IMR-90 (cell line): ENCODE results near the gene SLC27A1. TPM values are rescaled to one million over a fixed set of nuclear protein-coding genes. Genes with fewer than 3 reads are reported as not detected.

Source experiments
- ATAC-seq: fragments of 200-7000 bp; cut with Tn5 transposase; 2 replicates; pipeline ENCODE4 v1.9.1; 2020; ENCODE audit warnings: low read depth, mild to moderate bottlenecking, moderate library complexity
- BruUV-seq: library from RNA; stranded (reverse); fragments of 400-500 nt; replicated peaks from 2 replicates; lab custom pipeline; 2021; lab: Mats Ljungman, UMichigan
- CTCF ChIA-PET: fragments of 300-600 bp; formaldehyde crosslinking; extraction: SDS; loops from one replicate; lab custom pipeline; 2021; ENCODE audit warnings: antibody characterized with exemption; lab: Yijun Ruan, JAX
- POLR2A ChIA-PET: fragments of 300-600 bp; sonication (Branson Sonifier 250); formaldehyde crosslinking; loops from one replicate; lab custom pipeline; 2022; ENCODE audit warnings: antibody characterized with exemption; ENCODE audit not compliant: unreplicated experiment; lab: Charles Lee
- DNase-seq: peaks from one replicate; pipeline ENCODE4 v3.0.0; 2013
- H2AFZ ChIP-seq: replicated peaks from 2 replicates; pipeline ENCODE3; 2013; ENCODE audit warnings: low read length, mild to moderate bottlenecking; ENCODE audit not compliant: poor library complexity
- H2AK5ac ChIP-seq: 2 replicates; pipeline ENCODE4 v1.6.1; 2013; ENCODE audit warnings: low read depth, low read length, inconsistent platforms
- H2AK9ac ChIP-seq: replicated peaks from 2 replicates; pipeline ENCODE3; 2013; ENCODE audit warnings: mild to moderate bottlenecking, low read depth, low read length, moderate library complexity; ENCODE audit not compliant: poor library complexity
- H2BK120ac ChIP-seq: 2 replicates; pipeline ENCODE4 v1.6.1; 2013; ENCODE audit warnings: low read depth, low read length, inconsistent platforms
- H2BK15ac ChIP-seq: 3 replicates; pipeline ENCODE4 v1.6.1; 2013; ENCODE audit warnings: low read depth, low read length, inconsistent platforms
- H2BK20ac ChIP-seq: 2 replicates; pipeline ENCODE4 v1.6.1; 2013; ENCODE audit warnings: low read depth, mild to moderate bottlenecking, inconsistent platforms, low read length, moderate library complexity
- H2BK5ac ChIP-seq: 2 replicates; pipeline ENCODE4 v1.6.1; 2013; ENCODE audit warnings: mild to moderate bottlenecking, low read depth, low read length, inconsistent platforms; ENCODE audit not compliant: poor library complexity, severe bottlenecking
- H3K14ac ChIP-seq: replicated peaks from 2 replicates; pipeline ENCODE4 v1.6.1; 2013; ENCODE audit warnings: low read depth, low read length, inconsistent platforms
- H3K18ac ChIP-seq: 2 replicates; pipeline ENCODE4 v1.6.1; 2013; ENCODE audit warnings: low read depth, low read length, control low read depth
- H3K23ac ChIP-seq: 2 replicates; pipeline ENCODE4 v1.6.1; 2013; ENCODE audit warnings: low read depth, low read length, inconsistent platforms
- H3K27ac ChIP-seq: 2 replicates; pipeline ENCODE4 v1.5.1; 2013; ENCODE audit warnings: mild to moderate bottlenecking, control low read depth, low read length; ENCODE audit not compliant: insufficient read depth
- H3K27me3 ChIP-seq: 2 replicates; pipeline ENCODE4 v1.6.1; 2013; ENCODE audit warnings: low read length; ENCODE audit not compliant: control insufficient read depth, insufficient read depth
- H3K36me3 ChIP-seq: 2 replicates; pipeline ENCODE4 v1.6.1; 2013; ENCODE audit warnings: low read length, mixed read lengths; ENCODE audit not compliant: control insufficient read depth, insufficient read depth
- H3K4ac ChIP-seq: 2 replicates; pipeline ENCODE4 v1.6.1; 2013; ENCODE audit warnings: low read depth, low read length, inconsistent platforms
- H3K4me1 ChIP-seq: 2 replicates; pipeline ENCODE4 v1.6.1; 2013; ENCODE audit warnings: low read length, mixed read lengths; ENCODE audit not compliant: control insufficient read depth, insufficient read depth
- H3K4me2 ChIP-seq: 2 replicates; pipeline ENCODE4 v1.6.1; 2013; ENCODE audit warnings: low read depth, mild to moderate bottlenecking, control low read depth, low read length, moderate library complexity
- H3K4me3 ChIP-seq: 2 replicates; pipeline ENCODE4 v1.5.1; 2013; ENCODE audit warnings: low read depth, mild to moderate bottlenecking, control low read depth, low read length, moderate library complexity; ENCODE audit not compliant: insufficient read depth
- H3K56ac ChIP-seq: 2 replicates; pipeline ENCODE4 v1.6.1; 2013; ENCODE audit warnings: low read length, inconsistent platforms; ENCODE audit not compliant: insufficient read depth; ENCODE audit errors: extremely low read depth
- H3K79me1 ChIP-seq, 2 experiments: 2 replicates each; pipeline ENCODE4 v1.6.1; 2013; ENCODE audit warnings: low read length in 2 of 2, inconsistent platforms in 1 of 2, low read depth in 1 of 2
- H3K9ac ChIP-seq: 2 replicates; pipeline ENCODE4 v1.6.1; 2013; ENCODE audit warnings: low read depth, low read length, control low read depth
- H3K9me1 ChIP-seq: 2 replicates; pipeline ENCODE4 v1.6.1; 2013; ENCODE audit warnings: low read length, inconsistent platforms; ENCODE audit not compliant: insufficient read depth
- H3K9me3 ChIP-seq: 2 replicates; pipeline ENCODE4 v1.6.1; 2013; ENCODE audit warnings: low read length; ENCODE audit not compliant: control insufficient read depth, insufficient read depth
- H4K20me1 ChIP-seq: 2 replicates; pipeline ENCODE4 v1.6.1; 2013; ENCODE audit warnings: low read length, inconsistent platforms; ENCODE audit not compliant: insufficient read depth
- H4K5ac ChIP-seq: 2 replicates; pipeline ENCODE4 v1.6.1; 2013; ENCODE audit warnings: mild to moderate bottlenecking, low read depth, low read length, control low read depth
- H4K8ac ChIP-seq, 2 experiments: 2 replicates each; pipeline ENCODE4 v1.6.1; 2013; ENCODE audit warnings: low read depth in 2 of 2, low read length in 2 of 2, control low read depth in 1 of 2, inconsistent platforms in 1 of 2
- H4K91ac ChIP-seq: 2 replicates; pipeline ENCODE4 v1.6.1; 2013; ENCODE audit warnings: low read depth, low read length, inconsistent platforms; ENCODE audit not compliant: insufficient read depth
- CHD1 ChIP-seq: IDR thresholded peaks from 2 replicates; pipeline ENCODE4 v1.6.1; 2012; ENCODE audit warnings: low read depth, low read length, improper control_type of control experiment
- CTCF ChIP-seq: conservative IDR thresholded peaks from 2 replicates; pipeline ENCODE4 v1.5.1; 2012; ENCODE audit warnings: mild to moderate bottlenecking, low read depth, low read length, improper control_type of control experiment
- ELK1 ChIP-seq: fragments of 150-350 bp; IDR thresholded peaks from 2 replicates; pipeline ENCODE4 v1.6.1; 2016; ENCODE audit warnings: low read depth, mild to moderate bottlenecking, low read length, moderate library complexity, borderline replicate concordance
- MAFK ChIP-seq: IDR thresholded peaks from 2 replicates; pipeline ENCODE4 v1.6.1; 2012; ENCODE audit warnings: low read depth, low read length, improper control_type of control experiment
- MAZ ChIP-seq: IDR thresholded peaks from 2 replicates; pipeline ENCODE4 v1.6.1; 2012; ENCODE audit warnings: low read depth, mild to moderate bottlenecking, low read length, improper control_type of control experiment, moderate library complexity, borderline replicate concordance
- WGBS, 2 experiments: methylation state at CpG; one replicate each; pipeline versions ENCODE4 v1.1.5 to v1.1.7; 2013; ENCODE audit warnings: missing lambda C conversion rate in 2 of 2; ENCODE audit not compliant: insufficient read length in 1 of 2; ENCODE audit errors: extremely low coverage in 2 of 2; 5-methylcytosine and 5-hydroxymethylcytosine counted together
- dilution Hi-C: fragments of 300-500 bp; cut with HindIII; formaldehyde crosslinking; loops from one replicate; pipeline ENCODE4 v1.14.3; 2018; ENCODE audit warnings: low sequenced_read_pairs; ENCODE audit not compliant: unreplicated experiment
- in situ Hi-C: fragments of 300-500 bp; cut with MboI; formaldehyde crosslinking; loops from 3 replicates; pipeline ENCODE4 v1.14.3; 2019; ENCODE audit warnings: low sequenced_read_pairs, inconsistent platforms, mixed read lengths
- intact Hi-C: fragments of 100-400 bp; cut with micrococcal nuclease; formaldehyde crosslinking; loops from 2 replicates; pipeline ENCODE4 v1.10.0; 2022
- polyA plus RNA-seq, 3 experiments: library from polyadenylated mRNA; depleted of rRNA; stranded (reverse); fragments of >200 nt; gene quantifications; 2 replicates each; pipeline ENCODE4 v1.2.3, GENCODE V29; 2012; ENCODE audit warnings: low replicate concordance in 1 of 3
- total RNA-seq: library from RNA; depleted of rRNA; stranded (reverse); fragments of >200 nt; gene quantifications from 2 replicates; pipeline ENCODE4 v1.2.3, GENCODE V29; 2012

Gene SLC27A1
- total and polyA plus RNA-seq, 2 of the 4 experiments (the other 2 are of a cell fraction), result 4.8 to 12.9 TPM

- TF ChIP-seq CHD1 (no peak), ELK1 (no peak), MAZ (no peak), MAFK (no peak), CTCF (no peak)
- DNase-seq (no peak), ATAC-seq (no peak)
- H3K18ac ChIP-seq, result no peak overlapping the region
- H3K9me1 ChIP-seq, result peaks cover 12% of the 10 kb centered on the region
- H3K9me3 ChIP-seq, result no peaks in the 10 kb centered on the region
- no peak overlapping the region for H2BK5ac ChIP-seq
- CTCF ChIA-PET, result interaction anchor here (1.3 kb wide), 1 partner anchor 53 kb away, joined by 3 read pairs; no protein-coding TSS in a partner anchor
- no peaks in the 10 kb centered on the region for H3K27me3 ChIP-seq
- peaks cover 24% of the 10 kb centered on the region; the same call in 1 of the 2 replicates for H4K20me1 ChIP-seq
- peaks cover 9% of the 10 kb centered on the region for H3K4me1 ChIP-seq
- H3K4me3 ChIP-seq, result no peak overlapping the region
- BruUV-seq, result no TSS peak
- dilution Hi-C loops (no loop called here), intact Hi-C loops (loop anchor here (10.0 kb wide), 1 partner anchor 268 kb away; no protein-coding TSS in a partner anchor), in situ Hi-C loops (no loop called here)
- WGBS, 2 experiments, result 65% methylated on average over 33 of the region's 41 CpGs; no CpG with 5 or more reads in 1 of the 2 experiments
- H3K27ac ChIP-seq, result no peak overlapping the region
- H3K36me3 ChIP-seq, result peaks cover 19% of the 10 kb centered on the region
- H3K4me2 ChIP-seq, result no peak overlapping the region
- H4K5ac ChIP-seq, result no peak overlapping the region
- H2BK120ac ChIP-seq, result no peak overlapping the region
- peak overlapping the region; percentile 55 for H2AK9ac ChIP-seq
- H3K4ac ChIP-seq, result no peak overlapping the region
- H2AFZ ChIP-seq, result no peak overlapping the region
- no peak overlapping the region for H3K23ac ChIP-seq
- H2BK15ac ChIP-seq, result no peak overlapping the region
- H3K14ac ChIP-seq, result no peak overlapping the region
- no peak overlapping the region for H4K91ac ChIP-seq
- no peak overlapping the region for H4K8ac ChIP-seq
- H3K56ac ChIP-seq, result no peak overlapping the region
- POLR2A ChIA-PET, result no interaction called here
- no peak overlapping the region for H2BK20ac ChIP-seq
- H3K79me1 ChIP-seq, result peaks cover 4 to 54% of the 10 kb centered on the region in 2 experiments; a peak in 2 of 4 replicates
- no peak overlapping the region for H3K9ac ChIP-seq
- no peak overlapping the region for H2AK5ac ChIP-seq
Observed at GRCh38 chr19:17497149-17497798, 26.9 kb downstream of the SLC27A1 start.
